Mucosa of rectum (tissue), 2 donors: ENCODE data around the gene BTBD16.

Source experiments
- H3K27ac ChIP-seq, 2 donors: one replicate each; pipeline ENCODE4 v1.7.0; 2013; ENCODE audit warnings: inconsistent platforms in 2 of 2, low read depth in 2 of 2, low read length in 2 of 2
- H3K27me3 ChIP-seq, 2 donors: one replicate each; pipeline ENCODE4 v1.7.0; 2013; ENCODE audit warnings: low read length in 2 of 2; ENCODE audit not compliant: control insufficient read depth in 2 of 2, insufficient read depth in 2 of 2
- H3K36me3 ChIP-seq, 2 donors: one replicate each; pipeline ENCODE4 v1.7.0; 2013; ENCODE audit warnings: low read length in 2 of 2; ENCODE audit not compliant: control insufficient read depth in 2 of 2, insufficient read depth in 2 of 2
- H3K4me1 ChIP-seq, 2 donors: one replicate each; pipeline ENCODE4 v1.7.0; 2013; ENCODE audit warnings: low read length in 2 of 2, mild to moderate bottlenecking in 1 of 2; ENCODE audit not compliant: control insufficient read depth in 2 of 2, insufficient read depth in 2 of 2
- H3K4me3 ChIP-seq, 2 donors: one replicate each; pipeline ENCODE4 v1.7.0; 2013; ENCODE audit warnings: low read length in 2 of 2
- H3K9ac ChIP-seq, 2 donors: one replicate each; pipeline ENCODE4 v1.7.0; 2013; ENCODE audit warnings: low read length in 2 of 2, low read depth in 1 of 2, mild to moderate bottlenecking in 1 of 2
- H3K9me3 ChIP-seq, 2 donors: one replicate each; pipeline ENCODE4 v1.7.0; 2013; ENCODE audit warnings: low read length in 2 of 2; ENCODE audit not compliant: control insufficient read depth in 2 of 2
- donor health status: healthy.
- donor health status: Normal muscosa, but diverticular disease.

The BTBD16 gene

GRCh38 chr10:122328676-122329075, 57.6 kb downstream of the BTBD16 start:
- no peaks in the 10 kb centered on the region for H3K4me1 ChIP-seq
- no peaks in the 10 kb centered on the region for H3K27me3 ChIP-seq
- no peak overlapping the region for H3K27ac ChIP-seq
- H3K9me3 ChIP-seq, result no peaks in the 10 kb centered on the region
- no peak overlapping the region for H3K4me3 ChIP-seq
- H3K36me3 ChIP-seq, result no peaks in the 10 kb centered on the region
- H3K9ac ChIP-seq, result no peak overlapping the region

- Histone ChIP-seq H3K27ac (no peak overlapping the region), H3K4me3 (no peak overlapping the region), H3K27me3 (no peaks in the 10 kb centered on the region), H3K36me3 (no peaks in the 10 kb centered on the region), H3K9ac (no peak overlapping the region), H3K9me3 (no peaks in the 10 kb centered on the region), H3K4me1 (no peaks in the 10 kb centered on the region)
These were observed 58.3 kb downstream of the BTBD16 start for GRCh38 chr10:122329416-122329815.

GRCh38 chr10:122331100-122331499, 60.0 kb downstream of the BTBD16 start:
- no peaks in the 10 kb centered on the region for H3K27me3 ChIP-seq
- no peak overlapping the region for H3K4me3 ChIP-seq
- no peaks in the 10 kb centered on the region for H3K36me3 ChIP-seq
- no peak overlapping the region for H3K27ac ChIP-seq
- H3K9ac ChIP-seq, result no peak overlapping the region
- H3K9me3 ChIP-seq, result no peaks in the 10 kb centered on the region
- no peaks in the 10 kb centered on the region for H3K4me1 ChIP-seq

GRCh38 chr10:122331615-122332446, 60.7 kb downstream of the BTBD16 start:
- Histone ChIP-seq H3K4me3 (no peak overlapping the region), H3K9ac (no peak overlapping the region), H3K27ac (no peak overlapping the region), H3K27me3 (no peaks in the 10 kb centered on the region), H3K9me3 (no peaks in the 10 kb centered on the region), H3K36me3 (no peaks in the 10 kb centered on the region), H3K4me1 (no peaks in the 10 kb centered on the region)

GRCh38 chr10:122333037-122333436, 61.9 kb downstream of the BTBD16 start:
- Histone ChIP-seq H3K9ac (no peak overlapping the region), H3K9me3 (no peaks in the 10 kb centered on the region), H3K4me3 (no peak overlapping the region), H3K4me1 (no peaks in the 10 kb centered on the region), H3K27ac (no peak overlapping the region), H3K36me3 (no peaks in the 10 kb centered on the region), H3K27me3 (no peaks in the 10 kb centered on the region)

GRCh38 chr10:122336332-122336731, 65.2 kb downstream of the BTBD16 start:
- no peaks in the 10 kb centered on the region for H3K9me3 ChIP-seq
- peaks cover 10 to 12% of the 10 kb centered on the region in 2 donors for H3K4me1 ChIP-seq
- no peak overlapping the region for H3K27ac ChIP-seq
- no peak overlapping the region for H3K4me3 ChIP-seq
- no peaks in the 10 kb centered on the region for H3K36me3 ChIP-seq
- no peaks in the 10 kb centered on the region for H3K27me3 ChIP-seq
- H3K9ac ChIP-seq, result no peak overlapping the region

- Histone ChIP-seq H3K4me1 (peaks cover 10 to 12% of the 10 kb centered on the region in 2 donors), H3K27ac (no peak overlapping the region), H3K9ac (no peak overlapping the region), H3K9me3 (no peaks in the 10 kb centered on the region), H3K27me3 (no peaks in the 10 kb centered on the region), H3K36me3 (no peaks in the 10 kb centered on the region), H3K4me3 (no peak overlapping the region)
These were observed 65.9 kb downstream of the BTBD16 start for GRCh38 chr10:122336961-122337360.

- no peaks in the 10 kb centered on the region for H3K27me3 ChIP-seq
- H3K27ac ChIP-seq, result peak overlapping the region; percentile 48 to 58
- H3K4me1 ChIP-seq, result peaks cover 10 to 12% of the 10 kb centered on the region in 2 donors
- no peaks in the 10 kb centered on the region for H3K36me3 ChIP-seq
- H3K9me3 ChIP-seq, result no peaks in the 10 kb centered on the region
- H3K9ac ChIP-seq, result no peak overlapping the region
- H3K4me3 ChIP-seq, result no peak overlapping the region
These were observed 67.7 kb downstream of the BTBD16 start for GRCh38 chr10:122338609-122339441.

- Histone ChIP-seq H3K4me1 (peaks cover 12 to 18% of the 10 kb centered on the region in 2 donors), H3K27ac (no peak overlapping the region), H3K9me3 (no peaks in the 10 kb centered on the region), H3K27me3 (no peaks in the 10 kb centered on the region), H3K4me3 (no peak overlapping the region), H3K36me3 (no peaks in the 10 kb centered on the region), H3K9ac (no peak overlapping the region)
These were observed 70.2 kb downstream of the BTBD16 start for GRCh38 chr10:122341141-122341810.
